Stimulated activated CD8-positive, alpha-beta memory T cell treated with anti-CD3 and anti-CD28 coated beads, Interleukin-4, amount 100 ng/mL, for 24 hours (primary cell): ENCODE data around the gene ABCE1.
"Not testable (repeated sequence)": the region's sequence is repeated elsewhere in the genome, so short reads cannot be mapped to it uniquely, and the experiment has no call there.

Experiments used
- DNase-seq: peaks from one replicate; pipeline ENCODE4 v3.0.0-alpha.2; 2020; ENCODE audit warnings: low read depth

Gene ABCE1

DNA sequence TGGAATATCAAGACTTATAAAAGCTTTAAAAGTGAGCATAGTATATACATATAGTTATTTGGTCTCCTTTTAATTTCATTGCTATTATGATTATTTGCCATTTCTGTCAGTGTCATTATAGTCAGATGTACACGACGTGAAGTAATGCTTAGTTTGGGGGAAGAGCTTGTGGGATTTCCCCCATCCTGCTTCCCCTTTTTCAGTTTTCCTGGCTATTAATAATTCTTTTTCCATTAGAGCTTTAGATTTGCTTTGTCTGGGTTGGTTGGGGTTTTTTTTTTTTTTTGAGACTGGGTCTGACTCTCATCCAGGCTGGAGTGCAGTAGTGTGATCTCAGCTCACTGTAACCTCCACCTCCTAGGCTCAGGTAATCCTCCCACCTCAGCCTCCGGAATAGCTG lies 5.4 kb downstream of the ABCE1 start:
- no peak for DNase-seq

DNA sequence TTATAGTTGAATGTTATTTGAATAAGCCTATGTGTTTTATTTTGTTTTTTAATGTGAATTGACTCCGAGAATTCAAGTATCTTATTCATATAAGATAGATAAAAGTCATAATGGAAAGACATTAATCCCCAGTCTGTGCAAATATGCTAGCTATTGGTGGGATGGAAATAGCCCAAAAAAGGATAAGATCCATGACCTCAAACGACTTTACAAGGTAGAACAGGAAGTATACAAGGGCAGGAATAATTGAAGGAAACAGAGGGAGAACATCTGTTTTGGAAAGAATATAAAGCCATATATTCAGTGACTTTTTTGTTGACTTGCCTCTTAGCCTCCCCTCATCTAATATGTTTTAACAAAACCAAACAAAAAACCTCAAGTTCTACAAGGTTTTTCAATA lies 9.0 kb downstream of the ABCE1 start:
- DNase-seq: no peak

DNA sequence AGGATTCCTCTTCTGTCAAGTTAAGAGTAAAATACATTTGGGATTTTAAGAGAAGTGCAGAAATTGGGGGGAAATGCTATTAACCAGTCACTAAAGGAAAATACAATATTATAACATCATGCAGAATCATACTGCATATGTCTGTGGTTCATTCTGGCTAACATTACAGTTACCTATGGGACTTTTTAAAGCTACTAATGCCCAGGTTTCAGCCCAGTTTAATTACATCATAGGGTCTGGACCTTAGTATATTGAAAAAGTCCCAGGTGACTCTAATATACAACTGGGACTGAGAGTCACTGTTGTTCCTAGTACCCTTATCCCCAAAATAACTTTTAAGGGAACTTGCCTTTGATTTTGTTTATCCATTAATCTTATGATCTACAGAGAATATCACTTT lies 10.0 kb downstream of the ABCE1 start:
- no peak for DNase-seq

DNA sequence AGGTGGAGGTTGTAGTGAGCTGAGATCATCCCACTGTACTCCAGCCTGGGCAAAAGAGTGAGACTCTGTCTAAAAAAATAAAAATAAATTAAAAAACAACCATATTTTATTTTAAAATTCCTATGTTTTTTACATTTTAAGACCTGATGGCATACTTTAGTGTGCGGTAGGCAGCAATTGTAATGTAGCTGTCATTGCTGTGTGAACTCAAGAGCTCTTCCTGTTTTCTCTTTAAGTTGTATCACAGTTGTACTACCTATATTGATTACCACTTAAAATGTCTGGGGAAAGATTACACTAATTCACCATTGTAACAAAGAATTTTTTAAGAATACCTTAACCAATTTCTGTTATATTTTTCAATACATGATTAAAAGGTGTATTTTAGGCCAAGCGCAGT lies 27.3 kb downstream of the ABCE1 start:
- DNase-seq: no peak

DNA sequence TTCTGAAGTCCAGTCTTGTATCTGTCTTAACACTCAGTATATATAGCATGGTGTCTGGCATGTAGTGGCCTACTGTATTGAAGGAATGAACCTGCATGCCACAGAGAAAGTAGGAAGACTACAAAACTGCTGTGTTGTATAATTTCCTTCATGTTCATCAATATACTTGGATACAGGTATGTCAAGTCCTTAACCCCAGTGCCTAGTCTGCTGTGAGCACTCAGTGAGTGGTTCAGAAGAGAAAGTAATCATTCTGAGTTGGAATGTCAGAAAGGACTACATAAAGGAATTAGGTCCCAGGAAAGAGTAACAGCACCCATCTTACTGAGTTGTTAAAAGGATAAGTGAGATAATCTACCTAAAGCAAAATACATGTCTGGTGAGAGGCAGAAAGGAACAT lies 32.0 kb downstream of the ABCE1 start:
- no peak for DNase-seq

DNA sequence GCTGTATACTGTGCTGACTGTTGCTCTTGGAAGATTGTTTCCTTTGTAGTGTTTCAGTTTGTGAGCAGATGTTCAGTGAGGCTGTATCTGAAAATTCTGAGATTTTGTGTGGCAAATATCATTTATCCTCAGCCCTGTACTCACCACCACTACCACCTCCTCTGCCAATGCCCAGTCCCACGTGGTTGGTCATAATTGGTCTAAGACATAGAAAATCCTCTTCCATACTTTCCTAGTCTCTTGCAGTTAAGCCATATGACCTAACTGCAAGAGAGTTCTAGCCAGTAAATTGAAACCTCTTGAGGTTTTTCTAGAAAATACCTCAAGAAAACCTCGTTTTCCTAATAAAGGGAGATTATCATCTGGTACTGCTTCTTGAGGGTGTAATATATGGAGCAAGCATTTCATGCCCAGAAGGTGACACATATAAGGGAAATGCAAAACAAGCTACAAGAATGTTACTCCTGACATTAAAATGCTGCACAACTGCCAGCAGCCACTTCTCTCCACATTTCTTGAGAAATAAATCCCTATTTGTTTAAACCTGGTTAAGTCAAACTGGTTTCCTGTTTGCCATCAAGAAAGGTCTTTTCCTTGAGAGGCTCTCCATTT lies 32.8 kb downstream of the ABCE1 start:
- DNase-seq: no peak

DNA sequence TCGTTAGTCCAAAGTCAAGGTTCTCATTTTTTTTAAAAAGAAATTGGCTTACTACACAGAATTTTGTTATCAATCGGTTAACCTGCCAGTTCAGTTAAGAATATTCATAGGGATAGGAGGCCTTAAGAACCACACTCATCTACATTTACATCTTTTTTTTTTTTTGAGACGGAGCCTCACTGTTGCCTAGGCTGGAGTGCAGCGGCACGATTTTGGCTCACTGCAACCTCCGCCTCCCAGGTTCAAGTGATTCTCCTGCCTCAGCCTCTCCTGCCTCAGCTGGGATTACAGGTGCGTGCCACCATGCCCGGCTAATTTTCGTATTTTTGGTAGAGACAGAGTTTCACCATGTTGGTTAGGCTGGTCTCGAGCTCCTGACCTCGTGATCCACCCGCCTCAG lies 33.7 kb downstream of the ABCE1 start:
- no peak for DNase-seq

DNA sequence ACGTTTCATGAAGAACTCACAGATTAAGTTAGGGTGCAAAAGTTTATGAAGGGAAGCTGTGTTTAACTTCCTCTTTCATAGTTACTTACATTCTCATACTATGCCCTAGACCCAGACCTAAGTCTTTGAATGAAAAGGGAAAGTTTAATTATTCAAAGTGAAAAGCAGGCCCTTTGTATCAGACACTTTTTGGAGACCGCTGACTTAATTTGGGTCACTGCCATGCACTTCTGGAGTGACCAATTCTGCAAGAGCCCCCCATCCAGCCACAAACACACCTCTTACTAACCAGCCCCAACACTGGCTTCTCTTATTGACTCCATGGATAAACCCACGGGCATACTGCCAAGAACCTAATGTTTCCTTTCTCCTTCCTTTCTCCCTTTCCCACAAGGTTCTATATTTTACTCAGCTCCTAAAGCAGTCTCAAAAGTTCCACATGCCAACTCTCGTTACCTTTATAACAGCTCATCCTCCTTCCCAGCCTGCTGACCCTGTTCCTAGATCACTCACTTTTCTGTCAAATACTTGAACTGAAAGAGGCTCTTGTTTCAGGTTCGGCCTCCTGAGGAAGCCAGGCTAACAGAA lies 34.5 kb downstream of the ABCE1 start:
- DNase-seq: no peak

DNA sequence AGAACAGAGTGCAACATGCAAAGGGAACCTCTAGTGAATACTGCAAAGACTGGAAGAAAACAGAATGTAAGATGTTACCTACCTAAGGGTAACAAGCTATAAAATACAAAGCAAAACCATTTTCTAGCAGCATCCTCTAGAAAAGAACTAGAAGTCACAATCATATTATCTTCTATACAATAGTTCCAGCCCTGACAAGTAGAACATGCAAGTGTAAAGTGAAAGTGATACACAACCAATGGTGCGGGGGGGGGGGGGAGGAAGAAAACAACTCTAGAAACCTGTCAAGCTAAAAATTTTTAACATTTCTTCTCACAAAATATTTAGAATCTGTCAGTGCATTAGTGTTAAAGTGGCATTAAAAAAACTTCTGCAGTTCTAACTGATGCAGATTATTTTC lies 38.1 kb downstream of the ABCE1 start:
- not testable (repeated sequence) for DNase-seq

DNA sequence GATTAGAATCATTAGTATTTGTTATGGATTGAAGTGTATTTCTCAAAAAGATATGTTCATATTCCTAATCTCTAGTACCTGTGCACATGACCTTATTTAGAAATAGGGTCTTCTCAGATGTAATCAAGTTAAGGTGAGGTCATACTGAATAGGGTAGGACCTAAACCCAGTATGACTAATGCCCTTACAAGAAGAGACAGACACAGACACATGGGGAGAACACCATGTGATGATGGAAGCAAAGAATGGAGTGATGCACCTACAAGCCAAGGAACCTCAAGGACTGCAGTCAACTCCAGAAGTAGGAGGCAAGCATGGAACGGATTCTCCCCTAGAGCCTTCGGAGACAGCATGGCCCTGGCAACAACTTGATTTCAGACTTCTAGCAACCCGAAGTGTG lies 50.9 kb downstream of the ABCE1 start:
- no peak for DNase-seq

DNA sequence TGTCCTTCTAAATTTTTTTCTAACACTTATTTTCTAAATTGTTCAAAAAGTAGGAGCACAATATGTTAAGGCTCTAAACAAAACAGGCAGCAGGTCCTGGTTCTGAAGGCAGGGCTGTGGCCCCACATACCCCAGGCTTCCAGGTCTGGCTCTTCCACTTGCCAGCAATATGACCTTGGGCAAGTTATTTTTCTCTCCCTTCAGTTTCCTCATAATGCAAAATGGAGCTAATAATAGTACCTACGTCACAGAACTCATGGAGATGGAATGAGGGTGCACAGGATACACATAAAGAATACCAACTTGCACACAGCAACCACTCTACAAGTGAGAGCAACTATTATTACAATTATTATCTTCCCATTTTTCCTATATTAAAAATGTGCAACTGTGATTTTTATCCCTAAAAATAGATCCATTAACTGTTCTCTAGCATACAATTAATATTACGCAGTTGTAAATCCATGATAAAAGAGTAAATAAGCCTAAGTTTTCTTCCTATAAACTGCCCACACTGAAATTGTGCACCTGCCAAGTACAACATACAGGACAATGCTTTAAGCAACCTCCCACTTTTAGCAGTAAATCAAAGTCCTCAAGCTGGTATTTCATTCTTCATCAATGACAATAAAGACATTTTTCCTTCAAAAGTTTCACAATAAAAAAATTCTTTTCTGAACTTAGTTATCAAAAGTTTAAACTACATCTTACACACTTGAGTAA lies 55.2 kb downstream of the ABCE1 start:
- DNase-seq: no peak

DNA sequence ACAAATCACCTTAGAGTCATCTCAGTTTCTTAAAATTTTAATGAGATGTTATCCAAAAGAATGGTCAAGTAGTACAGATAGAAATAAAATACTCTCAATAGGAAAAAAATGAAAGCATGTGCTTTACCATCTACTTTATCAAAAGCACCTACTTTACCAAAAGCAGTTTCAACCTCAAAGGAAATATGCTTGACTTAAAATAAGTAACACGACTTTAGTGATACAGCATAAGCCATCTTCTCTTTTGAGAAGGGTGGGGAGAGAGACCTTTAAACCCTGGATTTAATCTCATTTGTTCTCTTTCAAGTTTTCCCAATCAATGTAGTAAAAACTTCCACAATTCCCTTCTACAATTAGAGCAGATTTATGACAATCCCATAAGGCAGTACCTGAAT lies 55.8 kb downstream of the ABCE1 start:
- no peak for DNase-seq

DNA sequence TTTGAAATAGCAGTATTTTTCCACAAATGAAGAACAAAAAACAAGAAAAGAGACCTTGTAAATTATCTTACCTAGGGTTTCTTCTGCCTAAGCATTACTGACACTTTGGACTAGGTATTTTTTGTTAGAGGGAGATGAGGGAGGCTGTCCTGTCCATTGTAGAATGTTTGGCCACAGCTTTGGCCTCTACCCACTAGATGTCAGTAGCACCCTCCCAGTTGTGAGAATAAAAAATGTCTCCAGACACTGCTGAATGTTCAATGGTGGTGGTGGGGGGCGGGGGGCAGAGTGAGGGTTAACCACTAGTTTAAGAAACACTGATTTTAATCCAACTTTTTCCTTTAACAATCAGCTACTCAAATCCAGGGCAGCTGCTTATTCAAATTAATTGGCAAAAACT lies 56.5 kb downstream of the ABCE1 start:
- no peak for DNase-seq

DNA sequence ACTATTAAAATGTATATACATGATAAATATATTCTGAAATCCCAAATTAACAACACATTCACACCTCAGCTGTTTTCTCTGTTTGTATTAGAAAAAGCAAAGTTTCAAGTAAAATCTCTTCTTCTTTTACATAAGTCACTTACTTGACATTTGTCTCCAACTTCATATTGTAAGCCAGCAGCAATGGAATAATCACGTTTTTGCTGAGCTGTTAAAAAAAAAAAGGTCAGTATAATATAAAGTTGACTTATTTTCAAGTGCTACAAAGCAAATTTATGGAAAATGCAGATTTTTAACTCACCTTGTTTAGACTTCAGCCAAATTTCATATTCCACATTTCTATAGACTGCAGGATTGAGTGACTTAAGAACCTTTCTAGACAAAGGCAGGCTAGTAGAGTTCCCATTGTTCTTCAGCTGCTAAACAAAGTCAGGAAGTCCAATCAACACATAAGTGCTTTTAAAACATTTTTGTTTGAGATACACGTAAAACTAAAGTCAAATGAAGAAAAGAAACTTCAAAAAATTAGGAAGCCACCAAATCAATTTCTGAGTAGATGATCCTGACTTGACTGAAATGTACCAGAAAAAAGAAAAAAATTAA lies 57.3 kb downstream of the ABCE1 start:
- no peak for DNase-seq

DNA sequence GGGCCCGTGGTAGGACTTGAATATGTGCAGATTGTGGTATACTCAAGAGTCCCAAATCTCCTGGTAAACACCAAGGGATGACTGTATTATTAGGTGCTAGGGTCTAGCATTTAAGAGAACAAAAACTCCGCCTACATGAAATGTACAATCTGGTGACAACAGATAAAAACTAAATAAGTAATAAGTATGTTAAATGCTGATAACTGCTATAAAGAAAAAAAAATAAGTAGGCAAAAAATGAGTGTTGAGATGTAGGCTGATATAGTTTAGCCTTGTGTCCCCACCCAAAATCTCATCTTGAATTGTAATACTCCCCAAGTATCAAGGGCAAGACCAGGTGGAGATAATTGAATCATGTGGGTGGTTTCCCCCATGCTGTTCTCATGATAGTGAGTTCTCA lies 58.9 kb downstream of the ABCE1 start:
- DNase-seq: no peak

DNA sequence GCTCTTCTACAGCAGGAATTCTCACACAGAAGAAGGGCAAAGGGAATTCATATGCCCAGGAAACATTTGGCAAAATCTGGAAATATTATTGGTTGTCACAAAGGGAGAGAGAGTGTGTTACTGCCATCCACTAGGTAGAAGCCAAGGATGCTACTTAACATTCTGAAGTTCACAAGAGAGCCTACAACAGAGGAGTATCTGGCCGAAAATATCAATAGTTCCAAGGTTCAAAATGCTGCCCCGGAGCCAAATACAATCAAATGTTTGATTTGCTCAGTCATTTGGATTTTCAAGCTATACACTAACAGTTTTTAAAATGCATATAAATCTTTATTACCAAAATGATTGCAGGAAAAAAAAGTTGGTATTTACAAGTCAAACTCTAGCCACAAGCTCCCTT lies 63.4 kb downstream of the ABCE1 start:
- no peak for DNase-seq

DNA sequence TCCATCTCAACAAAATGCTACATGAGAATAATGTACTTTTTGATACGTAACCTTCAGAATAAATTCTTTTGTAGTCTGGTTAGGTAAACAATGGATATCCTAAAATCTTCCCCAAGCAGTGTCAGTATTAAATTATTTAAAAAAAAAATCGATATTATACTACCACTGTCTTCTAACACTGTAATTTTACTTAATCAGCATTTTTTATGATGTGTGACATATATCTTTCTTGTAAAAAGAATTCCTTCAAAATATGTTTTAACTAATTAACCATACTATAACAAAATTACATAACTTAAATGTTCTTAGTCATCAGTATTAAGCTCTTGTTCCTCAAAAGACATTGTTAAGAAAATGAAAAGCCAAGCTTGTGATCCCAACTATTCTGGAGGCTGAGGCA lies 69.8 kb downstream of the ABCE1 start:
- no peak for DNase-seq

DNA sequence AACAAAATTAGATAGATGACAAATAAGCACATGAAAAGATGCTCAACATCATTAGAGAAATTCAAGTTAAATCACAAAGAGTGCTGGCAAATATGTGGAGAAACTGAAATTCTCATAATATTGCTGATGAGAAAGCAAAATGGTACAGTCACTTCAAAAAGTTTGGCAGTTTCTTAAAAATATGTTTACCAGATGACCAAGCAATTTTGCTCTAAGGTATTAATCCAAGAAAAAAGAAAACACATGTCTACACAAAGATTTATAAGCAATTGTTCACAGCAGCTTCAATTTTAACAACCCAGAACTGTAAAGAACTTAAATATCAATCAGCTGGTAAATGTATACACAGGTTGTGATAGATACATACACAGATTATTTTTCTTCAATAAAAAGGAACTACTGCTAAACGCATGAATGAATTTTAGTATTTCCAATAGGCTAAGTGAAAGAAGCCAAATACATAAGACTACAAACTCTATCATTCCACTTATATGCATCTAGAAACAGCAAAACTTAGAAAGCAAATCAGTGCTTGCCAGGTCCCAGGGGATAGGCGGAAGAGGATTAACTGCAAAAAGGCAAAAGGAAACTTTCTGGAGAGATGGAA lies 70.6 kb downstream of the ABCE1 start:
- DNase-seq: no peak

DNA sequence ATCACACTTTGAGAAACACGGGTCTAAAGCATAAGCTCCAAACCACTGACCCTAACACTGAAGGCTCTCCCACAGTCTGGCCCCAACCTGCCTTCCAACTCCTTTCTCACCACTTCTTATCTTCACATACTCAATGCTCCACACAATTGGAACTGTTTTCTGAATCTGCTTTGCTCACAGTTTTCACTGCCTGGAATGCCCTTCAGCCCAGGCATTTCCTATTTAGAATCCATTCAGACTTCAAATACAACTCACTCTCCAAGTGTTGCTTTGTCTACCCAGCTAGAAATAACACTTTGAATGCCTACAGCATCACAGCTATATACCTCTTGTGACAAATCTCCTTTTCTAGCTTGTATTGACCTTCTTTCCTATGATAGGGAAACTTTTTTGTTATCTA lies 72.1 kb downstream of the ABCE1 start:
- DNase-seq: no peak

DNA sequence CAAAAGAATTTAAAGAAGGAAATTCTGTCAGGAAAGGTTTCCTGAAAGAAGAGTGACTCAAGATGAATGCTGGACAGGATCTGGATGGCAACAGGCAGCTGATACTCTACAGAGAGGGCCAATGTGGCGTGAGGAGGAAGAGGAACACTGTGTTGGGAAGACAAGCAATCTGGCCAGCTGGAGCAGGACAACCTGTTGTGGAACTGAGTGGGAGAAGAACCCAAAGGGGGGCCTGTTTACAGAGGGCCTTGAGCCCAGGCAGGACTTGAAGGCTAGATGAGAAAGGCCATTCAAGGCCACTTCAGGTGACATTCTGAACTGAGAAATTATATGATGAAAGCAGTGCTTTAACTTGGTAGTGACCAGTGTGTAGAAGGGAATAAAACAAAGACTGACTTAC lies 73.8 kb downstream of the ABCE1 start:
- DNase-seq: no peak

DNA sequence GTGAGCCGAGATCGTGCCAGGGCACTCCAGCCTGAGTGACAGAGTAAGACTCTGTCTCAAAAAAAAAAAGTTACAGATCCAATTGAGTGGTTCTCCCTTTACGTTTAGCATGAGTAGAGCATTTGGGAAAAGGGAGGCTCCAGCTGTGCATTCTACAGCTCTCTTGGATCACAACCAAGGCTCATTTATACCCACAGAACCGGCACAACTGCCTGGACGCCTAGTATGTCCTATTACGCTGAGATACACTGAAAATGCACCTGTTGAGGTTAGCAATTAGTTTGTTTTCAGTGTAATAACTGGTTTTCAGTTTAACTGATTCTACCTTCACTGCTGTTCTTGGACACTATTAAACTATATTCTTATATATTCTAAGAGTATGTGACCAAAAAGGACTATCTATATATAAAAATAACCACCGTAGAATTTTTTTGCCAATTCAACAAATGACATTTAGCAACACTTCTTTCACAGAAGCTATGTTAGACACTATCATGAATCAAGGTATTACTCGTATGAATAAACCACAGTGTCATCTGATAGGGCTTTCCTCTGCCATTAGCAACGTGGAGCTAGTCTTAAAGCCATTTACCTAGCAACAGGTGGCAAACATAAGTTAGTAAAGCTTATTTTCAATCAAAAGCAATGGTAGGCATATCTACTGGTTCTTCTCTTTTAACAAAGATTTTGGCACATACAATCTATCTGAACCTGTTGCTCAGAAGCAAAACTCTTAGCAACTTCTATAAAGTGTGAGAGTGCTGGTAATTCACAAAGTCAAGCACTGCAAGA lies 78.7 kb downstream of the ABCE1 start:
- DNase-seq: no peak

DNA sequence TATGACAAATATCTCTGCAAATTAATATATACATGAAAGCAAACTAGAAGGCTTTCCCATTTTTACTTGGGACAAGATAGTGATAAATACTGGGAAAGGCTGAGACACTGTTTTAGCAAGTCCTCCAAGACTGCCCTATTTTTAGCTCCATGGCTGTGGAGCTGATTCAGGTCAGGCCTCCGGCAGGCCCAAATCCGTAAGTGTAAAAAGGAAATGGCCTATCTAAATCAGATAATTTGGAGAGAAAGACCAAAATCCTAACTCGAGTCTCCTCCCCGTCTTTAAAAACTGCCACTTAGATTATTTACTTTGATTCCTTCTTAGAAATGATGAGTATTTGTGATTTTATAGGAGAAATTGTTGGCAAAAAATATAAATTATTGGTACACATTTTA lies 79.4 kb downstream of the ABCE1 start:
- no peak for DNase-seq
